ENCODE measurements around the gene WFS1.

Gene WFS1

GRCh38 chr4:6230502-6230785 is 39.2 kb upstream of the WFS1 start:
- DNase-seq (ENCODE audit: low read depth): no peak
- TF ChIP-seq CTCF (IDR thresholded peaks at IDR 0.05; ENCODE audit: insufficient read depth, low read depth, low read length, missing control alignments): no peak
- no peak overlapping the region for H3K4me3 ChIP-seq (ENCODE audit: low read length)

GRCh38 chr4:6230827-6231662 is 38.6 kb upstream of the WFS1 start:
- no peak for DNase-seq (ENCODE audit: low read depth)
- TF ChIP-seq CTCF (IDR thresholded peaks at IDR 0.05; ENCODE audit: insufficient read depth, low read depth, low read length, missing control alignments): no peak
- H3K4me3 ChIP-seq (ENCODE audit: low read length): no peak overlapping the region

- no peak overlapping the region for H3K4me3 ChIP-seq (ENCODE audit: low read length)
- DNase-seq (ENCODE audit: low read depth): no peak
- TF ChIP-seq CTCF (IDR thresholded peaks at IDR 0.05; ENCODE audit: insufficient read depth, low read depth, low read length, missing control alignments): no peak
These were observed 37.9 kb upstream of the WFS1 start for GRCh38 chr4:6231663-6232165.

- DNase-seq (ENCODE audit: low read depth): no peak
- no peak overlapping the region for H3K4me3 ChIP-seq (ENCODE audit: low read length)
- no peak for TF ChIP-seq CTCF (IDR thresholded peaks at IDR 0.05; ENCODE audit: insufficient read depth, low read depth, low read length, missing control alignments)
These were observed 36.5 kb upstream of the WFS1 start for GRCh38 chr4:6232836-6233785.

GRCh38 chr4:6233929-6234328 is 35.7 kb upstream of the WFS1 start:
- DNase-seq (ENCODE audit: low read depth): no peak
- no peak overlapping the region for H3K4me3 ChIP-seq (ENCODE audit: low read length)
- TF ChIP-seq CTCF (IDR thresholded peaks at IDR 0.05; ENCODE audit: insufficient read depth, low read depth, low read length, missing control alignments): no peak

GRCh38 chr4:6235012-6235411 is 34.6 kb upstream of the WFS1 start:
- no peak overlapping the region for H3K4me3 ChIP-seq (ENCODE audit: low read length)
- TF ChIP-seq CTCF (IDR thresholded peaks at IDR 0.05; ENCODE audit: insufficient read depth, low read depth, low read length, missing control alignments): no peak
- no peak for DNase-seq (ENCODE audit: low read depth)

All from epithelial cell of esophagus (primary cell).